Endothelial cell of umbilical vein (primary cell): ENCODE data around the gene UGGT2. TPM values are rescaled to one million over a fixed set of nuclear protein-coding genes. Genes with fewer than 3 reads are reported as not detected.

Source experiments
- BruUV-seq: library from RNA; stranded (reverse); fragments of 400-500 nt; replicated peaks from 2 replicates; lab custom pipeline; 2021; lab: Mats Ljungman, UMichigan
- CTCF ChIA-PET: fragments of 300-600, 350-600 bp; sonication (Branson Sonifier 250); formaldehyde crosslinking; loops from one replicate; lab custom pipeline; 2021; ENCODE audit warnings: antibody characterized with exemption, inconsistent platforms; lab: Charles Lee
- POLR2A ChIA-PET: fragments of 300-600, 350-600 bp; sonication (Branson Sonifier 250); formaldehyde crosslinking; loops from one replicate; lab custom pipeline; 2021; ENCODE audit warnings: antibody characterized with exemption, inconsistent platforms; lab: Charles Lee
- DNase-seq: peaks from one replicate; pipeline ENCODE4 v3.0.0-alpha.2; 2011; ENCODE audit warnings: low read depth, low spot score
- FAIRE-seq: peaks from 2 replicates; lab custom pipeline; 2011; peaks lifted over from hg19 to GRCh38; lab: Jason Lieb, UNC
- H2AFZ ChIP-seq: 2 replicates; pipeline ENCODE4 v1.6.0; 2012; ENCODE audit warnings: low read depth, low read length, control low read depth, inconsistent platforms
- H3K27ac ChIP-seq: 2 replicates; pipeline ENCODE4 v1.5.1; 2011; ENCODE audit warnings: low read depth, mild to moderate bottlenecking, control low read depth, low read length, moderate library complexity; ENCODE audit not compliant: insufficient read depth
- H3K27me3 ChIP-seq, 2 experiments: 2 replicates each; pipeline versions ENCODE4 v1.6.0 to v1.6.1; 2011; ENCODE audit warnings: low read length in 2 of 2, mixed read lengths in 1 of 2; ENCODE audit not compliant: control insufficient read depth in 2 of 2, insufficient read depth in 2 of 2
- H3K36me3 ChIP-seq, 2 experiments: 2 replicates in 1 of 2; 3 replicates in 1 of 2; pipeline ENCODE4 v1.5.1; 2011; ENCODE audit warnings: low read length in 2 of 2, mild to moderate bottlenecking in 1 of 2, moderate library complexity in 1 of 2; ENCODE audit not compliant: control insufficient read depth in 2 of 2, insufficient read depth in 2 of 2; ENCODE audit errors: extremely low read depth in 1 of 2
- H3K4me1 ChIP-seq: 3 replicates; pipeline ENCODE4 v1.5.1; 2011; ENCODE audit warnings: mild to moderate bottlenecking, low read length; ENCODE audit not compliant: control insufficient read depth, insufficient read depth; ENCODE audit errors: extremely low read depth
- H3K4me2 ChIP-seq: 2 replicates; pipeline ENCODE4 v1.6.1; 2011; ENCODE audit warnings: low read length, control low read depth, mixed read lengths; ENCODE audit not compliant: insufficient read depth
- H3K4me3 ChIP-seq, 3 experiments: fragments of 200-600 bp in 1 of 3; sonication (generic), shearing (Covaris generic) in 1 of 3; replicated peaks in 1 of 3; 2 replicates each; pipeline ENCODE4 v1.5.1; 2011 to 2016; ENCODE audit warnings: control low read depth in 3 of 3, low read length in 3 of 3, mild to moderate bottlenecking in 2 of 3, inconsistent platforms in 1 of 3, low read depth in 1 of 3, moderate library complexity in 1 of 3; ENCODE audit not compliant: insufficient read depth in 1 of 3
- H3K79me2 ChIP-seq: 2 replicates; pipeline ENCODE4 v1.6.0; 2012; ENCODE audit warnings: low read length, inconsistent platforms; ENCODE audit not compliant: control insufficient read depth, insufficient read depth
- H3K9ac ChIP-seq: replicated peaks from 2 replicates; pipeline ENCODE3; 2011; ENCODE audit warnings: low read length, control low read depth; ENCODE audit not compliant: insufficient read depth; ENCODE audit errors: extremely low read depth
- H3K9me1 ChIP-seq: replicated peaks from 3 replicates; pipeline ENCODE4 v1.6.0; 2011; ENCODE audit warnings: mild to moderate bottlenecking, low read length; ENCODE audit not compliant: control insufficient read depth, insufficient read depth; ENCODE audit errors: extremely low read depth
- H3K9me3 ChIP-seq: replicated peaks from 2 replicates; pipeline ENCODE4 v1.5.1; 2012; ENCODE audit warnings: low read length, inconsistent platforms; ENCODE audit not compliant: control insufficient read depth, insufficient read depth
- H4K20me1 ChIP-seq: replicated peaks from 2 replicates; pipeline ENCODE3; 2011; ENCODE audit warnings: mild to moderate bottlenecking, low read length; ENCODE audit not compliant: control insufficient read depth, insufficient read depth; ENCODE audit errors: extremely low read depth
- EZH2 ChIP-seq: IDR thresholded peaks from 2 replicates; pipeline ENCODE4 v1.6.1; 2012; ENCODE audit warnings: borderline replicate concordance, low read depth, mild to moderate bottlenecking, moderate library complexity, low read length, inconsistent platforms; ENCODE audit not compliant: severe bottlenecking
- FOS ChIP-seq: IDR thresholded peaks from 2 replicates; pipeline ENCODE4 v1.6.1; 2011; ENCODE audit warnings: mild to moderate bottlenecking, low read length, moderate library complexity, borderline replicate concordance; ENCODE audit not compliant: insufficient read depth
- GATA2 ChIP-seq: IDR thresholded peaks from 2 replicates; pipeline ENCODE4 v1.7.0; 2011; ENCODE audit warnings: low read depth, mild to moderate bottlenecking, moderate library complexity, mixed read lengths, low read length; ENCODE audit not compliant: insufficient read length, insufficient read depth
- JUN ChIP-seq: IDR thresholded peaks from 2 replicates; pipeline ENCODE4 v1.6.1; 2011; ENCODE audit warnings: borderline replicate concordance, low read depth; ENCODE audit not compliant: insufficient read length, insufficient read depth
- MYC ChIP-seq: IDR thresholded peaks from one replicate; pipeline ENCODE4 v1.6.1; 2011; ENCODE audit warnings: mild to moderate bottlenecking, low read depth, low read length
- POLR2A ChIP-seq: IDR thresholded peaks from 2 replicates; pipeline ENCODE4 v1.6.1; 2012; ENCODE audit warnings: low read depth, mild to moderate bottlenecking, control low read depth, low read length
- POLR2AphosphoS5 ChIP-seq: IDR thresholded peaks from 2 replicates; pipeline ENCODE4 v1.6.1; 2012; ENCODE audit warnings: low read depth, mild to moderate bottlenecking, control low read depth, low read length, moderate library complexity; ENCODE audit not compliant: insufficient read depth
- dilution Hi-C: fragments of 300-500 bp; cut with MboI; formaldehyde crosslinking; loops from one replicate; pipeline ENCODE4 v1.15.0; 2019; ENCODE audit warnings: low sequenced_read_pairs; ENCODE audit not compliant: extremely low pct_ligation_motif_present
- intact Hi-C: fragments of 100-400 bp; cut with micrococcal nuclease; formaldehyde crosslinking; loops from one replicate; pipeline ENCODE4 v1.10.0; 2022
- polyA plus RNA-seq, 4 experiments: library from polyadenylated mRNA; depleted of rRNA in 3 of 4; stranded (reverse) in 3 of 4; unstranded in 1 of 4; fragments of >200 nt; gene quantifications; 2 replicates each; pipeline versions ENCODE4 v1.2.1 to v1.2.3, GENCODE V29; 2011 to 2012; ENCODE audit warnings: missing spikeins in 1 of 4
- total RNA-seq: library from RNA; stranded (reverse); gene quantifications from 2 replicates; pipeline ENCODE4 v1.2.3, GENCODE V29; 2021
- TF ChIP-seq, protein P1 (sequence below): IDR thresholded peaks from 2 replicates; pipeline ENCODE4 v1.6.1; 2011; ENCODE audit not compliant: insufficient read depth, insufficient read length
- TF ChIP-seq, protein P2 (sequence below), 2 donors: IDR thresholded peaks; 1 replicate in 1 of 2; 2 replicates in 1 of 2; pipeline ENCODE4 v1.5.1; 2011; ENCODE audit warnings: low read length in 2 of 2, mild to moderate bottlenecking in 2 of 2, moderate library complexity in 2 of 2, control low read depth in 1 of 2, inconsistent platforms in 1 of 2, low read depth in 1 of 2; ENCODE audit not compliant: insufficient read depth in 1 of 2; ENCODE audit errors: extremely low read depth in 1 of 2

Gene UGGT2
- total and polyA plus RNA-seq, 2 donors (not counting 3 experiments of a cell fraction or from before 2014, with no cell fraction given), result 4.6 to 25.1 TPM

DNA sequence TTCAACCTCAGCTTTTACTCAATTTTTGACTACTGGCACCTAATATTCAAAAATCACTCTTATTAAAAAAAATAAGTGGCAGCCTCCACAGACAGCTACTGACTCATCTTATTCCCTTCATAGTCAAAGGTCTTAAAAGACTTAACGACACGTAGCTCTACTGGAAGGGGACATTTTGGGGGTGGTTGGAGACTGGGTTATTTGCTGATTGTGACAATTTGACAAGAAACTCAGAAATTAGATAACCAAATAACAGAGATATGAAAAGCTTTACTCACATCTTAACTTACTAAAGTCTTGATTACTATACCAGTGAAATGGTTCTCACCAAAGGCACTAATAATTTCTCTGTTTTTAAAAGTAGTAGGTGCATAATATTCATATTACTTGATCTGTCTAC lies 25.7 kb downstream of the UGGT2 start:
- intact Hi-C loops, result loop anchor here (5.0 kb wide), 1 partner anchor 65 kb away; the partner anchor contains the start of gene HS6ST3
- Histone ChIP-seq H3K4me2 (no peak overlapping the region), H3K36me3 (no peaks in the 10 kb centered on the region), H3K9me1 (no peaks in the 10 kb centered on the region), H3K79me2 (no peaks in the 10 kb centered on the region), H3K4me3 (no peak overlapping the region), H3K9me3 (no peaks in the 10 kb centered on the region), H3K4me1 (peaks cover 20% of the 10 kb centered on the region), H4K20me1 (no peaks in the 10 kb centered on the region), H3K9ac (no peak overlapping the region), H3K27me3 (no peaks in the 10 kb centered on the region), H3K27ac (no peak overlapping the region), H2AFZ (no peak overlapping the region)
- dilution Hi-C loops, result no loop called here
- no TSS peak for BruUV-seq
- CTCF ChIA-PET, result interaction anchor here (1.4 to 1.5 kb wide), 2 partner anchors 25 to 790 kb away, joined by 4 read pairs; partner anchors contain the start of gene UGGT2
- no peak for DNase-seq
- POLR2A ChIA-PET, result no interaction called here
- FAIRE-seq, result no peak
- TF ChIP-seq MYC (no peak), GATA2 (no peak), EZH2 (no peak), JUN (no peak), POLR2AphosphoS5 (no peak), FOS (no peak), POLR2A (no peak)
- TF ChIP-seq, protein P1, sequence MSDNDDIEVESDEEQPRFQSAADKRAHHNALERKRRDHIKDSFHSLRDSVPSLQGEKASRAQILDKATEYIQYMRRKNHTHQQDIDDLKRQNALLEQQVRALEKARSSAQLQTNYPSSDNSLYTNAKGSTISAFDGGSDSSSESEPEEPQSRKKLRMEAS, result no peak
- TF ChIP-seq, protein P2, sequence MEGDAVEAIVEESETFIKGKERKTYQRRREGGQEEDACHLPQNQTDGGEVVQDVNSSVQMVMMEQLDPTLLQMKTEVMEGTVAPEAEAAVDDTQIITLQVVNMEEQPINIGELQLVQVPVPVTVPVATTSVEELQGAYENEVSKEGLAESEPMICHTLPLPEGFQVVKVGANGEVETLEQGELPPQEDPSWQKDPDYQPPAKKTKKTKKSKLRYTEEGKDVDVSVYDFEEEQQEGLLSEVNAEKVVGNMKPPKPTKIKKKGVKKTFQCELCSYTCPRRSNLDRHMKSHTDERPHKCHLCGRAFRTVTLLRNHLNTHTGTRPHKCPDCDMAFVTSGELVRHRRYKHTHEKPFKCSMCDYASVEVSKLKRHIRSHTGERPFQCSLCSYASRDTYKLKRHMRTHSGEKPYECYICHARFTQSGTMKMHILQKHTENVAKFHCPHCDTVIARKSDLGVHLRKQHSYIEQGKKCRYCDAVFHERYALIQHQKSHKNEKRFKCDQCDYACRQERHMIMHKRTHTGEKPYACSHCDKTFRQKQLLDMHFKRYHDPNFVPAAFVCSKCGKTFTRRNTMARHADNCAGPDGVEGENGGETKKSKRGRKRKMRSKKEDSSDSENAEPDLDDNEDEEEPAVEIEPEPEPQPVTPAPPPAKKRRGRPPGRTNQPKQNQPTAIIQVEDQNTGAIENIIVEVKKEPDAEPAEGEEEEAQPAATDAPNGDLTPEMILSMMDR (IDR thresholded peaks at IDR 0.05; ENCODE audit: extremely low read depth in 1 of 2, insufficient read depth in 1 of 2, low read depth in 1 of 2, low read length in 2 of 2), result no peak
